ENCODE measurements around the gene BAIAP2L2.

The BAIAP2L2 gene

GRCh38 chr22:38035530-38035885 is 75.0 kb downstream of the BAIAP2L2 start:
- Histone ChIP-seq H3K36me3 (no peaks in the 10 kb centered on the region), H3K27me3 (no peaks in the 10 kb centered on the region), H3K27ac (no peak overlapping the region), H3K9me3 (no peaks in the 10 kb centered on the region), H3K4me1 (peaks cover 0 to 36% (median 28%) of the 10 kb centered on the region in 4 donors), H3K4me3 (no peak overlapping the region)
- DNase-seq = no peak
- no peak for TF ChIP-seq CTCF (IDR thresholded peaks at IDR 0.05)
- intact Hi-C loops (cut with DNase I; ENCODE audit: low total_unique reads) = no loop called here

All from tibial artery (tissue), 4 donors.